Cerebellar nuclear complex (tissue), 1 donor: ENCODE measurements around the gene TPRKB.
A peak's percentile ranks its signal among the peaks of the same experiment; 100 is the strongest.
"Not testable (repeated sequence)": the region's sequence is repeated elsewhere in the genome, so short reads cannot be mapped to it uniquely, and the experiment has no call there.

ENCODE experiments used
- DNase-seq, 2 experiments: peaks; one replicate each; lab custom pipeline; 2025; lab: John Stamatoyannopoulos, UW

TPRKB gene

GRCh38 chr2:73700131-73700611, 37.0 kb downstream of the TPRKB start:
- no peak for DNase-seq

- no peak for DNase-seq
Observed at GRCh38 chr2:73699437-73699836, 37.7 kb downstream of the TPRKB start.

DNA sequence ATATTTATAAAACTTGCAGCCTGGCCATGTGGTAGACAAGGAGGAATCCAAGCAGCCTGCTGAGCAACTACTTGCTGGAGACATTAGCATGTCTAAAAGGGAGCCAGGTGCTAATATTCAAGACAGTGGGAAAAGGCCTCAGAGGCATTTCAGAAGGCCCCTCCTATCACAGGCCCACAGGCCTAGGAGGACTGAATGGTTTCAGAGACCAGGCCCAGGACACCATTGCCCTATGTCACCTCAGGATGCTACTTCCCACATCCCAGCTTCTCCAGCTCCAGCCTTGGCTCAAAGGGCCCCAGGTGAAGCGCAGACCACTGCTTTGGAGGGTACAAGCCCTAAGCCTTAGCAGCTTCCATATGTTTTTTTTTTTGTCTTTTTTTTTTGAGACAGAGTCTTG, 39.0 kb downstream of the TPRKB start:
- DNase-seq: no peak

- no peak for DNase-seq
Observed at GRCh38 chr2:73697606-73698005, 39.5 kb downstream of the TPRKB start.

DNA sequence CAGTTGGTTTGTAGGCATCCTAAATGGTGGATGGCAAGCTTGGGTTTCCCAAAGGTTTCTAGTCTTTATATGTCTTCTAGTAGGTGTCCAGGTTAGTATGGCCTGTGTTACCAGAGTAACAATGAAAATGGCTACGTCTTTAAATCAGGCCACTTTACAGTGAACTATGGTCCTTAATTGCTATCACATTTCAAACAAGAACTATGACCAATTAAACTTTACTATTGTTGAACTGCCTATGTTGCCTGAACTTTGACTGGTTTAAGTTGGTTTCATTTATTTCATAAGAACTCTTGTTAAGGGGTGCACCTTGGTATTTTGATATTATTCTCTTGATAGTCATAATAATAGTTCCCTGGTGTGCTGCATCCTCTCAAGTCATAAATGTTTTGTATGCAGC, 40.2 kb downstream of the TPRKB start:
- not testable (repeated sequence) for DNase-seq

DNA sequence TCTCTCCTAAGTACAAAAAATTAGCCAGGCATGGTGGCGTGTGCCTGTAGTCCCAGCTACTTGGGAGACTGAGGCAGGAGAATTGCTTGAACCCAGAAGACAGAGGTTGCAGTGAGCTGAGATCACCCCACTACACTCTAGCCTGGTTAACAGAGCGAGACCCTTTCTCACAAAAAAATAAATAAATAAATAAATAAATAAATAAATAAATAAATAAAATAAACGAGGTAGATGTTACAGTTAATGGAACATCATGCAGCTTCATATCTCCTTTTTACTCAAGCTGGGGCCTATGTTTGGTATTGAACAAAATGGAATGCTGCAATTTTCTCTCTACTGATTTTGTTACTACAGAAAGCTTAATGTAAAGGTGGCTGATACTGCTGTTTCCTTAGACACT, 40.6 kb downstream of the TPRKB start:
- DNase-seq: not testable (repeated sequence)

- DNase-seq: not testable (repeated sequence)
Observed at GRCh38 chr2:73690372-73691088, 46.6 kb downstream of the TPRKB start.

DNA sequence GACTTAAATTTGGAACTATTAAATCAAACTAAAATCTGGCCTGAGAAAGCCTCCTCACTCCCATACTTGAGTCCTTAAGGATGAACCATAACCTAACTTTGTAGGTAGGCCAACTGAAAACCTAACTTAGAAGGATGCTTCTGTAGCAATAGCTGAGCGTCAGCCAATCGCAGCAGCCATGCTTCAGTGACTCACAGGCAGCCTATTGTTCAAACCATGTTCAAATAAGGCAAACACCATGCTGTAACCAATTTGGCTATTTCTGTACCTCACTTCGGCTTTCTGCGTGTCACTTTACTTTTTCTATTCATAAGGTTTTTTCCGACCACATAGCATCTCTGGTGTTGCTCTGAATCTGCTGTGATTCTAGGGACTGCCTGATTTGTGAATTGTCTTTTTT, 48.7 kb downstream of the TPRKB start:
- DNase-seq: not testable (repeated sequence)

GRCh38 chr2:73685764-73686438, 51.2 kb downstream of the TPRKB start:
- no peak for DNase-seq

GRCh38 chr2:73684905-73685304, 52.2 kb downstream of the TPRKB start:
- not testable (repeated sequence) for DNase-seq

DNA sequence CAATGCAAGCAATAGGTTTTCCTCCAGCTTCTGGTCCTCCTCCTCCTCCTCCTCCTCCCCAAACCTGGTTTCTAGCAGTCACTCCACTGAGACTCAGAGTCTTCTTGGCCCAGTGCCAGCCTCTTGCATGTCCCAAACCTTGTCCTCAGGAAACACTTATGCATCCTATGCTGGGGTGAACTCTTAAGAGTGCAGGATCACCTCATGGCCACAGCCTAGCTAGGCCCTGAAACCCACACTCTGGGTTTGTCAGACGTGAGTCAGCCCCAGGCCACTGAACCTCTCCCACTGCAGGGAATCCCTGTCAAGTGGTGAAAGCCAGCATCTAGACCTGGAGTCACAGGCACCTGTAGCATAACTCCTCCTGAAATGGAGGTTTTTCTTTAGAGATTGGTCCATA, 52.8 kb downstream of the TPRKB start:
- DNase-seq: not testable (repeated sequence)

GRCh38 chr2:73679951-73680571, 57.1 kb downstream of the TPRKB start:
- DNase-seq: peak in 1 of 2 experiments; percentile 3
